ENCODE measurements around the gene PPP2R2B.

The PPP2R2B gene

DNA sequence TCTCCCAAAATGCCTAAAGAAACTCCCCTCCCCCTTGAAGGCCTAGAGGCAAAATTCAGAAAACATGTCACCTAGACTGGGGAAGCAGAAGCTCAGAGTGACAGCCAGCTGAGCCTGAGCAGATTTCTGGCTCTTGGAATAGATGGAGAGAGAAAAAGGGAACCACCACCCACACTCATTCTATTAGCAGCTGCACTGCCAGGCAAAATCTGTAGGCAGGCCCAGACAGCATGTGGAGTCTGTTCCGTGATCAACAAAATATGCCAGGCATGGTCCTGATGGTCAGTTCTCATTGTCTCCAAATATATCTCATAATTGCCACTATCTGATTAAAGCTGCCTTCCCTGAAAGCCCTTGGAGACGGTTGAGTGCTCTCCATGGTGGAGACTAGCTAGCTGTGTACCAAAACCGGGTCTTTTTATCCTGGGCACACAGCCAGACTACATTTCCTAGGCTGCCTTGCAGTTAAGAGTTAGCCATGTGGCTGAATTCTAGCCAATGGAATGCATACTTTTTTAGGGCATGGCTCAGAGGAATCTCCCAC lies 230.8 kb downstream of the PPP2R2B start:
- Histone ChIP-seq H3K9me3 (ENCODE audit: insufficient read depth, low read depth, low read length) (no peaks in the 10 kb centered on the region), H3K36me3 (ENCODE audit: control insufficient read depth in 1 of 2, insufficient read depth in 2 of 2, low read length in 2 of 2) (no peaks in the 10 kb centered on the region), H2AK5ac (ENCODE audit: low read length) (no peak overlapping the region), H2AFZ (ENCODE audit: insufficient read depth, low read length, poor library complexity) (no peak overlapping the region), H3K23ac (ENCODE audit: low read length) (no peak overlapping the region), H4K12ac (ENCODE audit: low read depth, low read length) (no peak overlapping the region), H3K9ac (ENCODE audit: low read length) (no peak overlapping the region), H3K4ac (ENCODE audit: low read depth, low read length) (no peak overlapping the region), H3K27me3 (ENCODE audit: insufficient read depth, low read length) (no peaks in the 10 kb centered on the region), H3K79me1 (ENCODE audit: low read length) (no peaks in the 10 kb centered on the region), H3K4me1 (ENCODE audit: control insufficient read depth in 1 of 2, insufficient read depth in 2 of 2, low read length in 2 of 2) (peaks cover 0 to 3% of the 10 kb centered on the region in 2 experiments), H3K27ac (ENCODE audit: low read depth, low read length) (no peak overlapping the region), H2BK5ac (ENCODE audit: low read depth, low read length, poor library complexity) (no peak overlapping the region), H4K8ac (ENCODE audit: low read depth, low read length) (no peak overlapping the region), H3K18ac (ENCODE audit: low read length) (no peak overlapping the region), H3K14ac (ENCODE audit: low read length) (no peak overlapping the region), H4K91ac (ENCODE audit: low read depth, low read length) (no peak overlapping the region), H2BK12ac (ENCODE audit: low read length) (no peak overlapping the region), H3K4me3 (ENCODE audit: low read depth, low read length) (no peak overlapping the region), H3K4me2 (ENCODE audit: low read length) (no peak overlapping the region), H3K79me2 (ENCODE audit: control insufficient read depth, insufficient read depth, low read length, poor library complexity) (no peaks in the 10 kb centered on the region), H2BK120ac (ENCODE audit: insufficient read depth, low read length, poor library complexity) (no peak overlapping the region)
- WGBS (ENCODE audit: extremely low coverage, insufficient coverage, insufficient read length): no CpG with 5 or more reads among the region's 3 CpGs
- DNase-seq: peak; percentile 54 to 79

- H2AK5ac ChIP-seq (ENCODE audit: low read length): no peak overlapping the region
- no peak overlapping the region for H3K4me3 ChIP-seq (ENCODE audit: low read depth, low read length)
- H3K14ac ChIP-seq (ENCODE audit: low read length): no peak overlapping the region
- no peak overlapping the region for H2BK120ac ChIP-seq (ENCODE audit: insufficient read depth, low read length, poor library complexity)
- H3K4me2 ChIP-seq (ENCODE audit: low read length): no peak overlapping the region
- H4K8ac ChIP-seq (ENCODE audit: low read depth, low read length): no peak overlapping the region
- H3K79me1 ChIP-seq (ENCODE audit: low read length): no peaks in the 10 kb centered on the region
- H3K4ac ChIP-seq (ENCODE audit: low read depth, low read length): no peak overlapping the region
- no peak overlapping the region for H2BK5ac ChIP-seq (ENCODE audit: low read depth, low read length, poor library complexity)
- H4K12ac ChIP-seq (ENCODE audit: low read depth, low read length): no peak overlapping the region
- no peak overlapping the region for H2BK12ac ChIP-seq (ENCODE audit: low read length)
- H2AFZ ChIP-seq (ENCODE audit: insufficient read depth, low read length, poor library complexity): no peak overlapping the region
- no peak overlapping the region for H3K23ac ChIP-seq (ENCODE audit: low read length)
- peaks cover 0 to 3% of the 10 kb centered on the region in 2 experiments for H3K4me1 ChIP-seq (ENCODE audit: control insufficient read depth in 1 of 2, insufficient read depth in 2 of 2, low read length in 2 of 2)
- no peaks in the 10 kb centered on the region for H3K36me3 ChIP-seq (ENCODE audit: control insufficient read depth in 1 of 2, insufficient read depth in 2 of 2, low read length in 2 of 2)
- no CpG with 5 or more reads among the region's 1 CpG for WGBS (ENCODE audit: extremely low coverage, insufficient coverage, insufficient read length)
- no peak for DNase-seq
- H3K18ac ChIP-seq (ENCODE audit: low read length): no peak overlapping the region
- no peak overlapping the region for H3K9ac ChIP-seq (ENCODE audit: low read length)
- no peak overlapping the region for H3K27ac ChIP-seq (ENCODE audit: low read depth, low read length)
- H3K27me3 ChIP-seq (ENCODE audit: insufficient read depth, low read length): no peaks in the 10 kb centered on the region
- no peaks in the 10 kb centered on the region for H3K79me2 ChIP-seq (ENCODE audit: control insufficient read depth, insufficient read depth, low read length, poor library complexity)
- no peak overlapping the region for H4K91ac ChIP-seq (ENCODE audit: low read depth, low read length)
- no peaks in the 10 kb centered on the region for H3K9me3 ChIP-seq (ENCODE audit: insufficient read depth, low read depth, low read length)
Observed at GRCh38 chr5:146646441-146646840, 232.1 kb downstream of the PPP2R2B start.

- Histone ChIP-seq H3K27ac (ENCODE audit: low read depth, low read length) (no peak overlapping the region), H3K79me2 (ENCODE audit: control insufficient read depth, insufficient read depth, low read length, poor library complexity) (no peaks in the 10 kb centered on the region), H3K4me3 (ENCODE audit: low read depth, low read length) (no peak overlapping the region), H3K36me3 (ENCODE audit: control insufficient read depth in 1 of 2, insufficient read depth in 2 of 2, low read length in 2 of 2) (no peaks in the 10 kb centered on the region), H2BK120ac (ENCODE audit: insufficient read depth, low read length, poor library complexity) (no peak overlapping the region), H3K9me3 (ENCODE audit: insufficient read depth, low read depth, low read length) (no peaks in the 10 kb centered on the region), H3K4me1 (ENCODE audit: control insufficient read depth in 1 of 2, insufficient read depth in 2 of 2, low read length in 2 of 2) (peaks cover 0 to 3% of the 10 kb centered on the region in 2 experiments), H3K4ac (ENCODE audit: low read depth, low read length) (no peak overlapping the region), H3K4me2 (ENCODE audit: low read length) (no peak overlapping the region), H3K23ac (ENCODE audit: low read length) (no peak overlapping the region), H3K27me3 (ENCODE audit: insufficient read depth, low read length) (no peaks in the 10 kb centered on the region), H3K9ac (ENCODE audit: low read length) (no peak overlapping the region), H3K14ac (ENCODE audit: low read length) (no peak overlapping the region), H2AK5ac (ENCODE audit: low read length) (no peak overlapping the region), H4K12ac (ENCODE audit: low read depth, low read length) (no peak overlapping the region), H3K18ac (ENCODE audit: low read length) (no peak overlapping the region), H3K79me1 (ENCODE audit: low read length) (no peaks in the 10 kb centered on the region), H2AFZ (ENCODE audit: insufficient read depth, low read length, poor library complexity) (no peak overlapping the region), H2BK5ac (ENCODE audit: low read depth, low read length, poor library complexity) (no peak overlapping the region), H4K8ac (ENCODE audit: low read depth, low read length) (no peak overlapping the region), H2BK12ac (ENCODE audit: low read length) (no peak overlapping the region), H4K91ac (ENCODE audit: low read depth, low read length) (no peak overlapping the region)
- no CpG with 5 or more reads among the region's 1 CpG for WGBS (ENCODE audit: extremely low coverage, insufficient coverage, insufficient read length)
- DNase-seq: no peak
Observed at GRCh38 chr5:146645342-146645741, 233.2 kb downstream of the PPP2R2B start.

- WGBS (ENCODE audit: extremely low coverage, insufficient coverage, insufficient read length): no CpG with 5 or more reads among the region's 3 CpGs
- H3K18ac ChIP-seq (ENCODE audit: low read length): no peak overlapping the region
- no peaks in the 10 kb centered on the region for H3K9me3 ChIP-seq (ENCODE audit: insufficient read depth, low read depth, low read length)
- no peak overlapping the region for H2AK5ac ChIP-seq (ENCODE audit: low read length)
- no peaks in the 10 kb centered on the region for H3K79me2 ChIP-seq (ENCODE audit: control insufficient read depth, insufficient read depth, low read length, poor library complexity)
- H3K36me3 ChIP-seq (ENCODE audit: control insufficient read depth in 1 of 2, insufficient read depth in 2 of 2, low read length in 2 of 2): no peaks in the 10 kb centered on the region
- no peak overlapping the region for H3K4ac ChIP-seq (ENCODE audit: low read depth, low read length)
- H3K4me1 ChIP-seq (ENCODE audit: control insufficient read depth in 1 of 2, insufficient read depth in 2 of 2, low read length in 2 of 2): peaks cover 0 to 3% of the 10 kb centered on the region in 2 experiments
- no peak overlapping the region for H3K4me2 ChIP-seq (ENCODE audit: low read length)
- no peak overlapping the region for H2BK5ac ChIP-seq (ENCODE audit: low read depth, low read length, poor library complexity)
- H2AFZ ChIP-seq (ENCODE audit: insufficient read depth, low read length, poor library complexity): no peak overlapping the region
- H4K12ac ChIP-seq (ENCODE audit: low read depth, low read length): no peak overlapping the region
- H4K8ac ChIP-seq (ENCODE audit: low read depth, low read length): no peak overlapping the region
- no peak overlapping the region for H3K9ac ChIP-seq (ENCODE audit: low read length)
- H3K4me3 ChIP-seq (ENCODE audit: low read depth, low read length): no peak overlapping the region
- no peak overlapping the region for H2BK120ac ChIP-seq (ENCODE audit: insufficient read depth, low read length, poor library complexity)
- no peak overlapping the region for H3K23ac ChIP-seq (ENCODE audit: low read length)
- H3K27ac ChIP-seq (ENCODE audit: low read depth, low read length): no peak overlapping the region
- no peak overlapping the region for H2BK12ac ChIP-seq (ENCODE audit: low read length)
- H3K14ac ChIP-seq (ENCODE audit: low read length): no peak overlapping the region
- no peaks in the 10 kb centered on the region for H3K27me3 ChIP-seq (ENCODE audit: insufficient read depth, low read length)
- DNase-seq: no peak
- H4K91ac ChIP-seq (ENCODE audit: low read depth, low read length): no peak overlapping the region
- H3K79me1 ChIP-seq (ENCODE audit: low read length): no peaks in the 10 kb centered on the region
Observed at GRCh38 chr5:146644831-146645230, 233.7 kb downstream of the PPP2R2B start.

All from trophoblast cell (in vitro differentiated cells and primary cell).